Choroid plexus epithelial cell (primary cell): ENCODE results near the gene CDH11.
A peak's percentile ranks its signal among the peaks of the same experiment; 100 is the strongest.

ENCODE experiments used
- DNase-seq: peaks from one replicate; pipeline ENCODE4 v3.0.0-alpha.2; 2010; ENCODE audit warnings: low read depth
- H3K4me3 ChIP-seq: 2 replicates; pipeline ENCODE4 v1.5.1; 2011; ENCODE audit warnings: low read depth, mild to moderate bottlenecking, control low read depth, low read length, moderate library complexity
- CTCF ChIP-seq: conservative IDR thresholded peaks from 2 replicates; pipeline ENCODE4 v1.5.1; 2011; ENCODE audit warnings: low read depth, mild to moderate bottlenecking, control low read depth, inconsistent platforms, low read length, moderate library complexity

CDH11 gene

GRCh38 chr16:65071433-65072311, 50.2 kb downstream of the CDH11 start:
- TF ChIP-seq CTCF = no peak
- peak; percentile 56 for DNase-seq
- no peak overlapping the region for H3K4me3 ChIP-seq

- H3K4me3 ChIP-seq = no peak overlapping the region
- TF ChIP-seq CTCF = no peak
- DNase-seq = peak; percentile 100
These were observed 50.9 kb downstream of the CDH11 start for GRCh38 chr16:65070831-65071432.

GRCh38 chr16:65069766-65070165, 52.1 kb downstream of the CDH11 start:
- no peak overlapping the region for H3K4me3 ChIP-seq
- TF ChIP-seq CTCF = no peak
- DNase-seq = peak; percentile 57

GRCh38 chr16:65069065-65069464, 52.8 kb downstream of the CDH11 start:
- no peak overlapping the region for H3K4me3 ChIP-seq
- peak; percentile 90 for DNase-seq
- no peak for TF ChIP-seq CTCF

GRCh38 chr16:65068151-65068740, 53.6 kb downstream of the CDH11 start:
- H3K4me3 ChIP-seq = no peak overlapping the region
- TF ChIP-seq CTCF = peak; percentile 14
- DNase-seq = peak; percentile 82

GRCh38 chr16:65066651-65067050, 55.2 kb downstream of the CDH11 start:
- no peak for TF ChIP-seq CTCF
- no peak for DNase-seq

More at GRCh38 chr16:65066651-65067050, 55.2 kb downstream of the CDH11 start:
- no peak overlapping the region for H3K4me3 ChIP-seq
